ENCODE data around the gene HIC1.
"Not testable (repeated sequence)": the region's sequence is repeated elsewhere in the genome, so short reads cannot be mapped to it uniquely, and the experiment has no call there.

Gene HIC1, protein sequence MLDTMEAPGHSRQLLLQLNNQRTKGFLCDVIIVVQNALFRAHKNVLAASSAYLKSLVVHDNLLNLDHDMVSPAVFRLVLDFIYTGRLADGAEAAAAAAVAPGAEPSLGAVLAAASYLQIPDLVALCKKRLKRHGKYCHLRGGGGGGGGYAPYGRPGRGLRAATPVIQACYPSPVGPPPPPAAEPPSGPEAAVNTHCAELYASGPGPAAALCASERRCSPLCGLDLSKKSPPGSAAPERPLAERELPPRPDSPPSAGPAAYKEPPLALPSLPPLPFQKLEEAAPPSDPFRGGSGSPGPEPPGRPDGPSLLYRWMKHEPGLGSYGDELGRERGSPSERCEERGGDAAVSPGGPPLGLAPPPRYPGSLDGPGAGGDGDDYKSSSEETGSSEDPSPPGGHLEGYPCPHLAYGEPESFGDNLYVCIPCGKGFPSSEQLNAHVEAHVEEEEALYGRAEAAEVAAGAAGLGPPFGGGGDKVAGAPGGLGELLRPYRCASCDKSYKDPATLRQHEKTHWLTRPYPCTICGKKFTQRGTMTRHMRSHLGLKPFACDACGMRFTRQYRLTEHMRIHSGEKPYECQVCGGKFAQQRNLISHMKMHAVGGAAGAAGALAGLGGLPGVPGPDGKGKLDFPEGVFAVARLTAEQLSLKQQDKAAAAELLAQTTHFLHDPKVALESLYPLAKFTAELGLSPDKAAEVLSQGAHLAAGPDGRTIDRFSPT

DNA sequence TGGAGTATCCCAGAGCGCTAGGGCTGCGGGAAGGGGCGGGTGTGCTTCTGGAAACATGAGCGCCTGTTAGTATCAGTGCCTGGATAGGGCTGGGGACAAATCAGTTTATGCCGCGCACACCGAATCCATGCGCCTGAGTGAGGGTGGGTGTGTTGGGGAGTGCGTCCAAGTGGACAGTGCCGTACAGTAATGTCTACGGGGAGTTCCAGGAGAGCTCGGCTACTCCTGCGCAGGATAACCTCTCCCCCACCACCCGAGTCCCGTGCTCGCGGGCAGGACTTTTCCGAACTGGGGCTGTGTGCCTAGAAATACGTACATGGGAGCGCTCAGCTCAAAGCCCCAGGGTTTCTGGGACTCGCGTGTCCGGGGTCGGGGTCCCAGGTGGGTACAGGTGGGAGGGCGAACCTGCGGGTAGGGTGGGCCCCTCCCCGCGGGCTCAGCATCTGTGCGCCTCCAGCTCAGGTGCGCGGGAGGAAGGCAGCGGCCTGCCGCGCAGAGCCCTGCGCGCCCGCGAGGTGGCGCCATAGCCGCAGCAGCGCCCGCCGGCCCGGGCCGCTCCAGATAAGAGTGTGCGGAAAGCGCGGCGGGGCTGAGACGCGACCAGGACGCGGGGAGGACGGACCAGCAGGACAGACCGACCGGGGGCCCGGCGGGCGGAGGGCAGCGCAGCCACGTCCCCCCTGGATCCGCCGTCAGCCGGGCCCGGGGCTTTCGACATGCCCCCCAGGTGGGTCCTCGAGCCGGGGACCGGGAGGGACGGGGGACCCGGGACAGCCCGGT, at the start of gene HIC1:
HIC1 (plus strand) TSS at position 592 of the 780 bp plus-strand sequence. CDS start 1,588 bp downstream, outside the sequence.
- DNase-seq, result peak; percentile 79 to 85

DNA sequence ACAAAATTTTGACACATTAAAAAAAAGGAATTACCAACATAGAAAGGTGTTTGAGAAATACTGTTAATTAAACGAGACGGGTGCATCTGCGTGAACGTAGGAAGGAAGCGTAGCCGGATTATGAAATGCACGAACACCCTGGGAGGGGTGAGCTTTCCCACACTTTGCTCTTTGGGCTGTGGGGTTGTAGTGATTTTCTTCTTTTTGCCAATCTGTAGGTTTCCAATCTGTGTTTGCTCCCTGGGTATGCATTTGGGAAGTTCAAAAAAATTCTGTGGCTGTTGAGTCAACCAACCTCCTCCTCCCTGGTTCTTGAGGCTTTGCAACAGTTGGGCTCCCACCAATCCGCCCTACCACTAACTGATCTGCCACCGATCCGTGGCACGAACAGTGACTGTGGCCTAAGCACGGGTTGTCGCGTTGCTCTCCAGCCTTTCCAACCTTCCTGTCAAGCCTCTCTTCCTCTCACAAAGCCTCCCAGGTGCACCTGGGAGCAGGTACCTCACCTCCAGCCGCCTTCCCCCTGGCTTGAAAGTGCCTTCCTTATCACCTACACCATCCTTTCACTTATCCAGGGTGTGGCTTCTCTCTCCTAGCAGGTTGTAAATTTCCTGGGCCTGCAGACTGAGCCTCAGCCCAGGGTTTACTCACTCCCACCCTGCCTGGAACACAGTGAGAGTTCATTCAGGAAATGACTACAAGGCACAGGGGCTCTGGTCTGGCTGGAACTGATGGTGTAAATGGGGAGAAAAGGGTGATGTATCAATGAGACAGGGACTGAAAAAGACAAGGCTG, 46.4 kb upstream of the HIC1 start:
- no peak for DNase-seq

DNA sequence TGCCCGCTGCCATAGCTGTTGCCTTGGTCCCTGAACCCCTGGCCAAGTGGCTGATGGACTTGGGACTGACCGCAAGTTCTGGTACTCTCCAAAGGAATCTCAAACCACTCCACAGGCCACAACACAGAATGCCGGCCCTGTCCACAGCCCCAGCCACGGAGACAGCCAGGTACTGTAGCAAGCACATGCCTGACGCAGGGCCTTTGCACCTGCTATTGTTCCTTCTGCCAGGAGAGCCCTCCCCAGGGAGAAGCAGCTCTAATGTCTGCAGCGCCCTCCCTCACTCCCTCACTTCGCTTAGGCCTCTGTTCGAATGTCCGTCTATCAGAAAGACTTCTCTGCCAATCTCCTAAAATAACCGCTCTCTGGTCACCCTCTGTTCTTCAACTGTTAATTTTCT, 45.2 kb upstream of the HIC1 start:
- DNase-seq, result no peak

DNA sequence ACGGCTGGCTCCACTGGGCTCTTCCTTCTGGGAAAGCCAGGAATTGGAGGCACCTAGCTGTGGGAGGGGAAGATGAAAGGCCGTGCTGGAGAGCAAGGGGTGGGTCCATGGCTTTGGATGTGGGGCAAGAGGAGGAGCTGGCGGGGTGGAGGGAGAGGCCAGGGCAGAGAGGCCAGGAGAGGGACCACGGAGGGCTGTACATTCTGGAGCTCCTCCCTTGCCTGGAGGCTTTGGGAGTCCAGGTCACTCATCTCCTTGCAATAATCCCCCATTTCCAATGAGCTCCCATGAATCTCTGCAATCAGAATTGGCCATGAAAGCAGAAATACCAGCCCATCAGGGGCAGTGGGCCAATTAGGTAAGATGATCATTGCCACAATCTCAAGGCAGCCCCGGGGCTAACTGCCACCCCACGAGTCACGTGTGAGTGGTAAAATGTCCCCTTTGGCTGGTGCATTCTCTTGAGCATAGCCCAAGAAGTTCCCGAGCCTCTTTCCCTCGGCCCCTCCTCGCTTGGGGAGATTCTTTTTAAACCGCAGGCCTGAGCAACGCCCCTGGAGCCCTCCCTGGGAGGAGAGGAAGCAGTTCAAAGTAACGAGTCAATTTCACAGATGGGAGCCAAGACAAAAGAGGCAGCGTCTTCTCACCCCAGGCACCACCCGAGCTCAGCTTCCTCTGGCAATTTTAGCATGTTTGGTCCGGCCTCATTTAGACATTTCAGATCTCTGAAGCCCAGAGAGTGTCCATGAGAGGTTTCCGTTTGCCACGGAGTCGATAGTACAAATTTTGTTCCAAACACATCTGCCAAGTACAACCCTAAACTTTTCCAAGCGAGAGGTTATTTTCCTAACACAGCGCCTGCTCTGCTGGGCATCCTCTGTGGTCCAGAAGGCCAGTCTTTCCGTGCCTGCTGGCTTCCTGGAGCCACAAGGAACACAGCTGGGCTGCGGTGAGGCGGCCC, 43.2 kb upstream of the HIC1 start:
- no peak for DNase-seq

DNA sequence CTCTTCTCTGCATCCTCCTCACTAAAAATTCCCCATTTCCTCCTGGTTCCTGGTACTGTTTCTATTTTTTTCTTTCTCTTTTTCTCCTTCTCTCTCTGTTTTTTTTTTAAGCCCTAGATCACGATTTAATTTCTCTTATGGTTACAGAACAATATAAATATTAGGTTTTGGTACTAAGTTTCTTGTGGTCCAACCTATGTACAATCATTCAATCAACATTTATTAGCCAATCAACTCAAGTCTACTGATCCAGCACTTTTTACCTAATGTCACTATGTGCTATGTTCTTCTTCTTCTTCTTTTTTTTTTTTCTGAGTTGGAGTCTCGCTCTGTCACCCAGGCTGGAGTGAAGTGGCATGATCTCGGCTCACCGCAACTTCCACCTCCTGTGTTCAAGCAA, 42.4 kb upstream of the HIC1 start:
- DNase-seq, result no peak

DNA sequence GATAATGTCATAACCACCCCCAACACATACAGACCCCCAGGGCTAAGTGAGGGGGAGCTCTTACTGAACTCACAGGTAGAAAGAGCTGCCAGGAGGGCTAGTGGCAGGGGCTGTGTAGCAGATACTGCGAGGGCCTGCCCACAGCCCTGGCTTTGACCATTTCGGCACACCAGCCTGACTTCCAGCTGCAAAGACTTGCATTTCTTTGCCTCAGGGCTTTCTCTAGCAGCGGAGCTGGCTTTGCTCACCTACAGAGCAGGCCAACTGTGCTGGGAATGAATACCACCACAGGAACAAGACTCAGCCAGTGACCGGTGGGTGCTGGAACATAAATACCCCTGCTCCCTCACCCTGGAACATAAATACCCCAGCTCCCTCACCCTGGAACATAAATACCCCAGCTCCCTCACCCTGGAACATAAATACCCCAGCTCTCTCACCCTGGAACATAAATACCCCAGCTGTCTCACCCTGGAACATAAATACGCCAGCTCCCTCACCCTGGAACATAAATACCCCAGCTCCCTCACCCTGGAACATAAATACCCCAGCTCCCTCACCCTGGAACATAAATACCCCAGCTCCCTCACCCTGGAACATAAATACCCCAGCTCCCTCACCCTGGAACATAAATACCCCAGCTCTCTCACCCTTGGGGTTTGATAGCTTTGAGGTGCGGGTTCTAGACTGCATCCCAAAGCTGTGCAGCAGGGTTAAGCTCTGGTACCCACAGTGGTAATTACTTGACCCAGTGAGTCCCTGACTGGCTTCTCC, 41.5 kb upstream of the HIC1 start:
- DNase-seq, result not testable (repeated sequence)

DNA sequence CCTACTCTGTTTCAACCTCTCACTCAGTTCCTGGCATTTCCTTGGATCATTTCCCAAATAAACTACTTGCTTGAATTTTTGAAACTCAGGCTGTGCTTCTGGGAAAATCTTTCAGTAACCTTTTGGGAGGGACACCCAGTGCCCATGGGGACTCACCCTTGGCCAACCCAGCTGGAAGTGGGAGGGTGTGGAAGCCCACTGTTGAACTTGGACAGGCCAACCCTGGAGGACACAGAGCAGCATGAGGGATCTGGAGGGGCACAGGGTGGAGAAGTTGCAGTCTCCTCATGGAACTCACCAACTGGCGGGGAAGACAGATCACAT, 40.9 kb upstream of the HIC1 start:
- no peak for DNase-seq

DNA sequence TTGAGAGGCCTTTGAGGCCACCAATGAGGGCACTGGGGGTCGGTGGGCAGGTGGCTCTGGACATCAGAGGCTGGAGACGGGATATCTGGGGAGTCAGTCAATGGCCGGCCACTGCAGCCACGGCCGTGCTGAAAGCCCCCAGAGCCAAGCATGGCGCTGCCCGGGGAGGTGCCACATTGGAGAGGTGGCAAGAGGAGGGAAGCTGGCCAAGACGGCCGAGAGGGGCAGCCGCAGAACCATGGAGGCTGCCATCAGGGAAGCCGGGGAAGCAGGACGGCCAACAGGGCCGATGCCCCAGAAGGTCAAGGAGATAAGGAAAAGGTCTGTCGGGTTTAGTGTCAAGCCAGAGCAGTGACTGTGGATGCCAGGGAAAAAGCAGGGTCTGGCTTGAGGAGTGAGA, 39.6 kb upstream of the HIC1 start:
- no peak for DNase-seq

DNA sequence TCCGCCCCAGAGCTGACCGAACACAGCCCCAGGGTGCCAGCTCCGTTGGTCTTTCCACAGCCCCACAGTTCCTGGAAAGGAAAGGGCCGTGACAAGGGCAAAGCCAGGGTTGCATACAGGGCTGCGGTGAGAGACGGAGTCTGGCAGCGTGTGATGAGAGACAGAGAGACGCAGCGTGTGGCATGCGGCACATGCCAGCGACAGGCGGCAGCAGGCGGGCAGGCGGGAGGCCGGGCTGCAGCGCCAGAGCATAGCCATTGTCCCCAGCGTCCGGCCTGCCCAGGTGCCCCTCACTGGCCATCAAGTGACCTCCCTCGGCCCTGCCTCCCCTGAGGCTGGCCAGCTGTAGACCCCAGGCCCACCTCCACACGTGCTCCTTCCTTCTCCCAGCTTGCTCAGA, 38.4 kb upstream of the HIC1 start:
- DNase-seq, result no peak

DNA sequence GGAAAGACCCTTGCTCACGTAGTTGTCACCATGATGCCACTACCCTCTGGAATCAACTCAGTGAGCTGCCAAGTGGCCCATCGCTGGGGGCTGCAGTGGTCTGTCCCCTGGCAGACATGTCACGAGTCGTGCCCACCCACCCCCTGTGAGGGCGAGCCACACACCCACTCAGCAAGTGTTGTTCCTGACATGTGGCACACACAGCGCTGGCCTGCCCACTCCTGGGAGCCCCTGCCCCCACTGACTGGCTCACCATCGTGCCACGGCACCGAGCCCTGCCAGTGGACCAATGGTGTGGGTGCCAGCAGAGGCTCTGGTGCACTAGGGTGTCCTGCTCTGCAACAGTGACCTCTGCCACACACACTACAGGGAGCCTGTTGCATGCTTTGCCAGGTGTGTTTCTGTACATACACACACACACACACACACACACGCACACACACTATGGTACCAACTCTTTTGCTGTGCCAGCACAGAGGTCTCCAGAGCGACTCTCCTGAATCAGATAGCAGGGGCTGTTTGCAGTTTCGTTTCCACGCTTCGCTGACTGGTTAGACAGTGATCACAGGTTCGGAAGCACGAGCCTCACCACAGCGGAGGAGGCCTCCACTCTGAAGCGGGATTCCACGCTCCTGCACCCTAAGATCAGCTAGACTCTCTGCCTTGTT, 37.5 kb upstream of the HIC1 start:
- no peak for DNase-seq

DNA sequence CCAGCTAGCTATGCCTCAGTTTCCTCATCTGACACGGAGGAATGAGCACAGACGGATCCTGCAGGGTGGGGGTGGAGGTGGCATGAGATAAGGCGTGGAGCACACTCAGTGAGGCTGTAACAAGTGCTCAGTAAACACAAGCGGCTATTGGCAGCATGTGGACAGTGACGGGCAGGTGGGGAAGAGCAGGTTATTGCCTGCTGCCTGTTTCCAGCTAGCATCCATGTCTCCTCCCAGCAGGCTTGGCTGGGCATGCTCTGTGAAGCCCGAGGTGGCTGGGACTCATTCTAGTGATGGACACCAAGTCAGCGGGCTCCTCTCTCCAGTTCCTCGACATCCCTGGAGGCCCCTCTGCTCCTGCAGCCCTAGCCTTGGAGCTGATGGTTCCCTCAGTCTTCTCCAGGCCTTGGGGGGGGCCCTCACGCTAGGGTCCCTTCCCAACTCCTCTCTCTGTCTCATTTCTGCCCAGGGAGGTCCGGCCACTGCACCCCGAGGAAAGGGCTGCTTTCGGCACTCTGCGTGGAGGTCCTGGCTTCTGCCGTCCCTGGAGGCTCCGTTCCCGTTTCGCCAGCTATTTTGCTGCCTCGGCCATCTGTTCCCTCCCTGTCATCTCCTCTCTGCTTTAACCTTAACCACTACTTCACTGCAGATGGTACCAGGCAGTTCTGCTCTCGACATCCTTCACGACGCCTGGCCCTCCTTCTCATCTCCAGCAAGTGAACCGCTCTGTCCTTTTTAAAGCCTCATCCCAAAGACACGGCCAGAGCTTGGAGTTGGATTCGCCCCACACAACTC, 36.0 kb upstream of the HIC1 start:
- DNase-seq, result no peak

DNA sequence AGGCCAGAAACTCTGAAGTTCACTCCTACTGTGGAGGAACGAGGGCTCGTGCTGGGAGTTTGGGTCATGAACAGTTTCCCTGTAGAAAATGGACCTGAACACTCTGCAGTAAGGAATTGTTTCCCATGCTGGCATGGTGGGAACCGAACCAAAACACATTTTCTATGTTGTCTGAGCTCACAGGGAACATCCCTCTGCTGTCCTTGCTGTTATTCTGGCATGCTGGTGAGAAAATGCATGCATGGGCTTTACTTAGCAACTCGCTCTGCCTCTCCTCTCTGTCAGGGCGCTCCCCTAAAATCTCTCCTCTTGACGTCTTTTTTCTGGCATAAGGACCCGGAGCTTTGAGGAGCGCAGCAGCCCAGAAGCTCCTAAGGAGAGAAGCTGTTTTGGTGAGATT, 35.2 kb upstream of the HIC1 start:
- no peak for DNase-seq

DNA sequence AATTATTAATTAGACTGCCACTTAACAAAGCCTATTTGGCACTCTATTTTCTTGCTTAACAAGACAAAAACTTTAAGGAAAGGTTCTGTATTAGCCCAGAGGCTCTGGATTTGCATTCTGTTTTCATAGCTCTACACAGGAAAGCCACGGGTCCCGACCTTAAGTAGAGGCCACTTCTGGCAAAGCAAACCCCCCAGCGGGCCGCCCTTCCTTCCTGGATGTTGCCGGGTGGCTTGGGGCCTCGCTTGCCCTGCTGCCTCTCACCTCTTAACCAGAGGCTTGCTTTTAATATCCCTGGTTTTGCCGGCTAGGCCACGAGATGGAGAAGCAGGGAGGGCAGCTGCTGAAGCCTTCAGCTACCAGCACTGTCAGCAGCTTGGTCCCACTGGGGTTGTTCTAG, 34.2 kb upstream of the HIC1 start:
- no peak for DNase-seq

DNA sequence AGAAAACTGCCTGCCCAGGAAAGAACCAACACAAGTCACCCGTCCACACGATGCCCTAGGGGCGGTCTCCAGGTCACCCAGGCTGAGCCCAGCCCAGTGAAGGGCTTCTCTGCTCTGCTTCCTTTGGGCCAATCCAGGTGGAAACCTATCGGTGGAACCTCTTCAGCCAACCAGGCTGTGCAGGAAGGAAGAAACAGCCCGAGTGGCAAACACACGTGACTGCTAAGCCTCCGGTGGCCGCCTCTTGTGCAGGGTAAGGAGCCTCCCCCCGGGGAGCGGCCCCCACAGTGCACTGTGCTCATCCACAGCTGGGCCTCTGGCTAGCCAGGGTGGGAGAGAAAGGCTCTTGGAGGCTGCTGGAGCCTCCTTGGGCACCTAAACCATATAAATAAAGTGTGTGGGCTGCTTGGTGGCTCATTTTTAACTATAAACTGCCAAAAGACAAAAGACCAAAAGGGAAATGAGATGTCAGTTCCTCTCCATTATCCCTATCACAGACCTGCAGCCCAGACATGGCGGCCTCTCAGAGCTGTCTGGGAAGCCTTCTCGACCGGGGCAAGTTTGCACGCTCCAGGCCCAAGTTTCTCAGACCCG, 32.2 kb upstream of the HIC1 start:
- no peak for DNase-seq

DNA sequence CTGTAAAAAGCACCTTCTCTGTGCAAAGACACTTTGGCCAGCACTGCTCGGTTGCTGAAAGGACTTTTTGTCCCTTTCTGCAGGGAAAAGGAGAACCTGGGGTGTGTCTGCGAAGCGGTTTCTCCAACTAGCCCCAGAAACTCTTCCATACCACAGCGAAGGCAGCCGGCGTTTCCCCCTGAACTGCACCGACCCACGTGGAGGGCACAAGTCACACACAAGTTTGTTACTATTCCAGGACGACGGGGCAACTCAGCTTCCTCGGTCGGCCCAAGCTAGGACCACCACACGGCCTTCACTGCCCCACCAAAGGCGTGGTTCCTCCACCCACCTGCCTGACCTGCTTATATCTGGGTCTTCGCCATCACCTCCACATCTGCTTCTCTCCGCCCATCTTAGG, 31.6 kb upstream of the HIC1 start:
- no peak for DNase-seq

DNA sequence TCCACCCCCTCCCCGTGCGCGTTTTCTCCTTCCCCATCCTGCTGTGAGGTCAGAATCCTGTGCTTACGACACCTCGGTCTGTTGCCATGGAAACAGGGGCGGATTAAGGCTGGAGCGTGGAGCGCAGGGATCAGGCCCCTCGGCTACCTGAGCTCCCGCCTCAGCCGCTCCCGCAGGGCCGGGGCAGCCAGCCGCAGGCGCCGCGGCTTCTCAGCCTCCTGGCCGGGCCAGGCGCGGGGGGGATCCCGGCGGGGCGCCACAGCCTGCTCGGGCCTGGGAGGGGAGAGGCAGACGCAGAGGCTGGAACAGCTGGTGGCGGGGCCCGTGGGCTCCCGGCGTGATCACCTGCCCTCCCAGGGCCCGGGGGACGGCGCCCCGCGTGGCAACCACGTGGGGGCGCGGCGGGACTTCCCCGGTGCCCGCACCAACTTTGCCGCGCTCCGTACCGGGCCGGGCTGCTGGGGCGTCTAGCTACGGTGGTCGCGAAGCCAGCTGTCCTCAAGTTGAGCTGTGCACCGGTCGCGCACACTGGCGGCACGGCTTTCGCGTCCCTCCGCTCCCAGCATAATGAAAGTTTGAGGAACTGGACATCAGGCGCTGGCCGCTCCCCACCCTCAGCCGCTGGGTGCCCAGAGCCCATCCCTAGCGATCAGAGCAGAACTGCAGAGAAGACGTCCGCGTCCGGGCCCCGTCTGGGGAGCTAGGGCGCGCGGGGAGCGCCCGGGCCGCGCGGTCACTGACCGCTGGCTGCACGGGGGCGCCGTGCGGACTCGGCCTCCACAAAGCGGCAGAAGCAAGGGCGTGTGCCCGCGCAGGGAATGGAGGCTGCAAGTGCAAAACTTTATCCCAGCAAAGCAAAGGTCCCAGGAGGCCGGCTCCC, 31.0 kb upstream of the HIC1 start:
- no peak for DNase-seq

DNA sequence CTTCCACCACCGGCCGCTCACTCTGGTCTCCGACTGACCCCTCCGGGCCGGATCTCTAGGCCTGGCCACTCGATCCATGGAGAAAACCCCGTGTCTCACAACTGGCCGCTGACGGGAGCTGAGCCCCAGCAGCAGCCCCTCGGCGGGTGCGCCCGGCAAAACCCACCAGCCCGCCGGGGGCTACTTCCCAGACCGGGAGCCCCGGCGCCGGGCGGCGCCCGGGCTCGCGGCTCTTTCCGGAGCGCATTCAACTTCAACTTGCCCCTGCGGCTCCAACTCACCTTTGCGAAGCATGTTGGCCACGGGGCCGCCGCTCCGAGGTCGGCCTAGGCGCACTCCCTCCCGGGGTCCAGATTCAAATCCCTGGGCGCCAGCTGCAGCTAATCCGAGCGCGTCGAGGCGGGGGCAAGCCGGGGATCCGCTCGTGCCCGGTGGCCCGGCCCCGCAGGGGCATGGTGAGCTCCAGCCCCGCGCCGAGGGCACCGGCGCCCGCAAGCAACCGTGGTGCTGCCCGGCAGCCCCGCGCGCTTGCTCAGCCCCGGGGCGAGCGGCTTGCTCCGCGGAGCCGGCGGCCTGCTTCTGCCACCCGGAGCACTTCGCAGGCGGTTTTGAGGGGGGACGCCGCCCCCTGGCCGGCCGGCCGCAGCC, 30.2 kb upstream of the HIC1 start:
- no peak for DNase-seq

All from stimulated activated CD4-positive, alpha-beta T cell treated with anti-CD3 and anti-CD28 coated beads, Interleukin-2, amount 100 ng/mL, for 48 hours (primary cell).